ENCODE results near the gene ROBO1.
"Not testable (repeated sequence)": the region's sequence is repeated elsewhere in the genome, so short reads cannot be mapped to it uniquely, and the experiment has no call there.

ROBO1 gene

GRCh38 chr3:79543218-79543982 is 224.4 kb downstream of the ROBO1 start:
- no peak for DNase-seq

- no peak for DNase-seq
Observed at GRCh38 chr3:79534727-79535126, 233.1 kb downstream of the ROBO1 start.

- no peak for DNase-seq
Observed at GRCh38 chr3:79531566-79532295, 236.1 kb downstream of the ROBO1 start.

GRCh38 chr3:79521221-79521848 is 246.5 kb downstream of the ROBO1 start:
- peak; percentile 3 for DNase-seq

- DNase-seq: no peak
Observed at GRCh38 chr3:79517766-79518413, 249.9 kb downstream of the ROBO1 start.

- DNase-seq: no peak
Observed at GRCh38 chr3:79516795-79517194, 251.0 kb downstream of the ROBO1 start.

GRCh38 chr3:79515072-79515471 is 252.7 kb downstream of the ROBO1 start:
- no peak for DNase-seq

GRCh38 chr3:79514069-79514468 is 253.7 kb downstream of the ROBO1 start:
- no peak for DNase-seq

- DNase-seq: no peak
Observed at GRCh38 chr3:79506751-79507150, 261.0 kb downstream of the ROBO1 start.

GRCh38 chr3:79502216-79502681 is 265.5 kb downstream of the ROBO1 start:
- DNase-seq: not testable (repeated sequence)

GRCh38 chr3:79497447-79498111 is 270.2 kb downstream of the ROBO1 start:
- DNase-seq: no peak

- no peak for DNase-seq
Observed at GRCh38 chr3:79491029-79491641, 276.7 kb downstream of the ROBO1 start.

GRCh38 chr3:79490165-79491028 is 277.4 kb downstream of the ROBO1 start:
- no peak for DNase-seq

- no peak for DNase-seq
Observed at GRCh38 chr3:79488407-79488806, 279.4 kb downstream of the ROBO1 start.

GRCh38 chr3:79480746-79481145 is 287.1 kb downstream of the ROBO1 start:
- no peak for DNase-seq

GRCh38 chr3:79478620-79479019 is 289.2 kb downstream of the ROBO1 start:
- no peak for DNase-seq

GRCh38 chr3:79477242-79477641 is 290.6 kb downstream of the ROBO1 start:
- no peak for DNase-seq

GRCh38 chr3:79473993-79474392 is 293.8 kb downstream of the ROBO1 start:
- DNase-seq: no peak

GRCh38 chr3:79467721-79468120 is 300.1 kb downstream of the ROBO1 start:
- no peak for DNase-seq

- DNase-seq: no peak
Observed at GRCh38 chr3:79461129-79461792, 306.5 kb downstream of the ROBO1 start.

- DNase-seq: no peak
Observed at GRCh38 chr3:79453600-79453999, 314.2 kb downstream of the ROBO1 start.
